Stimulated activated CD8-positive, alpha-beta memory T cell treated with anti-CD3 and anti-CD28 coated beads, Interleukin-12 subunit alpha, Interleukin-12 subunit beta, amount 100 ng/mL, for 24 hours (primary cell): ENCODE results near the gene BTBD3.

Experiments
- DNase-seq: peaks from one replicate; pipeline ENCODE4 v3.0.0-alpha.2; 2020; ENCODE audit errors: extremely low read depth

BTBD3 gene

GRCh38 chr20:11918391-11918845 is 725 bp downstream of the BTBD3 start:
- no peak for DNase-seq

GRCh38 chr20:11918981-11919380 is 1.3 kb downstream of the BTBD3 start:
- no peak for DNase-seq

- no peak for DNase-seq
Observed at GRCh38 chr20:11919581-11919980, 1.9 kb downstream of the BTBD3 start.

GRCh38 chr20:11920083-11920482 is 2.4 kb downstream of the BTBD3 start:
- no peak for DNase-seq

GRCh38 chr20:11921321-11921720 is 3.6 kb downstream of the BTBD3 start:
- DNase-seq = no peak

GRCh38 chr20:11922561-11922960 is 4.9 kb downstream of the BTBD3 start:
- no peak for DNase-seq

GRCh38 chr20:11924923-11925322 is 7.2 kb downstream of the BTBD3 start:
- DNase-seq = no peak

- no peak for DNase-seq
Observed at GRCh38 chr20:11926292-11926998, 8.8 kb downstream of the BTBD3 start.

GRCh38 chr20:11929947-11930346 is 12.3 kb downstream of the BTBD3 start:
- DNase-seq = no peak

GRCh38 chr20:11935212-11936154 is 17.8 kb downstream of the BTBD3 start:
- DNase-seq = no peak

GRCh38 chr20:11936157-11936556 is 18.5 kb downstream of the BTBD3 start:
- no peak for DNase-seq

GRCh38 chr20:11937230-11937629 is 19.5 kb downstream of the BTBD3 start:
- no peak for DNase-seq

GRCh38 chr20:11941593-11942246 is 24.0 kb downstream of the BTBD3 start:
- DNase-seq = no peak

GRCh38 chr20:11943778-11944177 is 26.1 kb downstream of the BTBD3 start:
- no peak for DNase-seq

GRCh38 chr20:11948806-11949205 is 31.1 kb downstream of the BTBD3 start:
- DNase-seq = no peak

- DNase-seq = no peak
Observed at GRCh38 chr20:11949711-11950110, 32.0 kb downstream of the BTBD3 start.

- no peak for DNase-seq
Observed at GRCh38 chr20:11951696-11952095, 34.0 kb downstream of the BTBD3 start.

- DNase-seq = no peak
Observed at GRCh38 chr20:11952639-11953038, 34.9 kb downstream of the BTBD3 start.

- no peak for DNase-seq
Observed at GRCh38 chr20:11957911-11958310, 40.2 kb downstream of the BTBD3 start.

GRCh38 chr20:11958855-11959254 is 41.2 kb downstream of the BTBD3 start:
- DNase-seq = no peak

GRCh38 chr20:11965602-11966001 is 47.9 kb downstream of the BTBD3 start:
- no peak for DNase-seq

- DNase-seq = no peak
Observed at GRCh38 chr20:11966186-11966585, 48.5 kb downstream of the BTBD3 start.
